HCT116 (cell line): ENCODE measurements around the gene MICAL3. TPM values are rescaled to one million over a fixed set of nuclear protein-coding genes. Genes with fewer than 3 reads are reported as not detected.

Experiments used
- ATAC-seq: fragments of 200-7000 bp; cut with Tn5 transposase; 2 replicates; pipeline ENCODE4 v1.9.1; 2020; ENCODE audit warnings: mild to moderate bottlenecking, moderate library complexity
- BruUV-seq: library from RNA; stranded (reverse); fragments of 400-500 nt; replicated peaks from 2 replicates; lab custom pipeline; 2021; lab: Mats Ljungman, UMichigan
- CTCF ChIA-PET: fragments of 300-600 bp; sonication (Branson Sonifier 250); formaldehyde crosslinking; loops from one replicate; lab custom pipeline; 2021; ENCODE audit warnings: antibody characterized with exemption; lab: Charles Lee
- POLR2A ChIA-PET: fragments of 300-600, 350-600 bp; sonication (Branson Sonifier 250); formaldehyde crosslinking; loops from one replicate; lab custom pipeline; 2021; ENCODE audit warnings: antibody characterized with exemption; lab: Charles Lee
- RAD21 ChIA-PET, 2 experiments: fragments of 300-600 bp; sonication (Branson Sonifier 250); formaldehyde crosslinking; loops; one replicate each; lab custom pipeline; 2023; ENCODE audit warnings: low total read pairs in 2 of 2; ENCODE audit not compliant: uncharacterized antibody in 2 of 2, unreplicated experiment in 2 of 2, low non-redundant PET in 1 of 2; lab: Charles Lee
- DNase-seq: peaks from one replicate; pipeline ENCODE4 v3.0.0-alpha.2; 2010; ENCODE audit warnings: low read depth, low spot score
- H2AFZ ChIP-seq: fragments of 200-600 bp; shearing (Covaris generic), sonication (generic); 2 replicates; pipeline ENCODE4 v1.6.1; 2017; ENCODE audit warnings: low read depth, mixed run types, mixed read lengths, antibody characterized with exemption, low read length; ENCODE audit not compliant: poor library complexity, severe bottlenecking
- H3K27ac ChIP-seq: 2 replicates; pipeline ENCODE4 v1.5.1; 2012; ENCODE audit warnings: low read depth, low read length
- H3K27me3 ChIP-seq: fragments of 200-600 bp; sonication (generic); 2 replicates; pipeline ENCODE4 v1.6.1; 2016; ENCODE audit warnings: mixed run types, low read length, mixed read lengths; ENCODE audit not compliant: insufficient read depth
- H3K36me3 ChIP-seq, 2 experiments: fragments of 200-500 bp in 1 of 2; fragments of 200-600 bp in 1 of 2; sonication (Bioruptor generic) in 1 of 2; sonication (generic) in 1 of 2; 2 replicates each; pipeline versions ENCODE4 v1.5.1 to v1.6.1; 2014 to 2016; ENCODE audit warnings: low read length in 2 of 2, inconsistent platforms in 1 of 2, mixed read lengths in 1 of 2, mixed run types in 1 of 2; ENCODE audit not compliant: insufficient read depth in 2 of 2, control insufficient read depth in 1 of 2
- H3K4me1 ChIP-seq, 2 experiments: fragments of 200-600 bp in 1 of 2; sonication (generic) in 1 of 2; 2 replicates each; pipeline versions ENCODE4 v1.5.1 to v1.6.1; 2012 to 2017; ENCODE audit warnings: low read length in 2 of 2, inconsistent platforms in 1 of 2, mild to moderate bottlenecking in 1 of 2, mixed read lengths in 1 of 2, mixed run types in 1 of 2, moderate library complexity in 1 of 2; ENCODE audit not compliant: insufficient read depth in 2 of 2, control insufficient read depth in 1 of 2
- H3K4me2 ChIP-seq: fragments of 200-600 bp; sonication (generic); 2 replicates; pipeline ENCODE4 v1.6.1; 2017; ENCODE audit warnings: mixed run types, low read length, mixed read lengths
- H3K4me3 ChIP-seq, 2 experiments: fragments of 200-600 bp in 1 of 2; sonication (generic) in 1 of 2; replicated peaks in 1 of 2; 2 replicates each; pipeline ENCODE4 v1.5.1; 2011 to 2016; ENCODE audit warnings: low read length in 2 of 2, control low read depth in 1 of 2, low read depth in 1 of 2, mild to moderate bottlenecking in 1 of 2, mixed read lengths in 1 of 2, mixed run types in 1 of 2
- H3K79me2 ChIP-seq: fragments of 200-600 bp; sonication (generic); 2 replicates; pipeline ENCODE4 v1.6.1; 2017; ENCODE audit warnings: mild to moderate bottlenecking, mixed run types, low read length, moderate library complexity, mixed read lengths; ENCODE audit not compliant: insufficient read depth
- H3K9ac ChIP-seq: fragments of 200-600 bp; sonication (generic); 2 replicates; pipeline ENCODE4 v1.6.1; 2016; ENCODE audit warnings: low read length, mixed read lengths
- H3K9me2 ChIP-seq: fragments of 200-600 bp; sonication (generic), shearing (Covaris generic); 2 replicates; pipeline ENCODE4 v1.6.1; 2017; ENCODE audit warnings: mixed run types, mild to moderate bottlenecking, moderate library complexity; ENCODE audit not compliant: insufficient read depth
- H3K9me3 ChIP-seq, 2 experiments: fragments of 200-500 bp in 1 of 2; fragments of 200-600 bp in 1 of 2; sonication (Bioruptor generic) in 1 of 2; sonication (generic) in 1 of 2; 2 replicates each; pipeline ENCODE4 v1.6.1; 2014 to 2017; ENCODE audit warnings: low read length in 2 of 2, mixed read lengths in 2 of 2, inconsistent platforms in 1 of 2, low read depth in 1 of 2, mild to moderate bottlenecking in 1 of 2, mixed run types in 1 of 2, moderate library complexity in 1 of 2; ENCODE audit not compliant: control insufficient read depth in 1 of 2, insufficient read depth in 1 of 2
- H4K20me1 ChIP-seq: fragments of 200-600 bp; sonication (generic), shearing (Covaris generic); 2 replicates; pipeline ENCODE4 v1.6.1; 2017; ENCODE audit warnings: mixed run types, mild to moderate bottlenecking, moderate library complexity; ENCODE audit not compliant: insufficient read depth
- CBX3 ChIP-seq: IDR thresholded peaks from 2 replicates; pipeline ENCODE4 v1.6.1; 2012; ENCODE audit warnings: low read depth
- EGR1 ChIP-seq: IDR thresholded peaks from 2 replicates; pipeline ENCODE4 v1.6.1; 2012; ENCODE audit warnings: low read depth
- EZH2phosphoT487 ChIP-seq: fragments of 200-600 bp; IDR thresholded peaks from 2 replicates; pipeline ENCODE4 v1.6.1; 2018; ENCODE audit warnings: antibody characterized with exemption, borderline replicate concordance
- TCF7L2 ChIP-seq: IDR thresholded peaks from 2 replicates; pipeline ENCODE4 v1.7.0; 2011; ENCODE audit warnings: borderline replicate concordance, inconsistent platforms; ENCODE audit not compliant: insufficient read depth, insufficient read length; ENCODE audit errors: extremely low read depth
- ZFX ChIP-seq: fragments of 450-650 bp; IDR thresholded peaks from 2 replicates; pipeline ENCODE4 v1.6.1; 2017
- intact Hi-C: fragments of 100-400 bp; cut with micrococcal nuclease; formaldehyde crosslinking; loops from 2 replicates; pipeline ENCODE4 v1.10.0; 2022
- total RNA-seq: library from RNA; stranded (reverse); gene quantifications from one replicate; pipeline ENCODE4 v1.2.1, GENCODE V29; 2021; ENCODE audit not compliant: unreplicated experiment
- TF ChIP-seq, protein P1 (sequence below): IDR thresholded peaks from 2 replicates; pipeline ENCODE4 v1.6.1; 2011; ENCODE audit warnings: mild to moderate bottlenecking, low read length, moderate library complexity; ENCODE audit not compliant: insufficient replicate concordance; ENCODE audit errors: extremely low read depth

The MICAL3 gene
- total RNA-seq, 1 experiment from 2014 or later, result 30.8 TPM

DNA sequence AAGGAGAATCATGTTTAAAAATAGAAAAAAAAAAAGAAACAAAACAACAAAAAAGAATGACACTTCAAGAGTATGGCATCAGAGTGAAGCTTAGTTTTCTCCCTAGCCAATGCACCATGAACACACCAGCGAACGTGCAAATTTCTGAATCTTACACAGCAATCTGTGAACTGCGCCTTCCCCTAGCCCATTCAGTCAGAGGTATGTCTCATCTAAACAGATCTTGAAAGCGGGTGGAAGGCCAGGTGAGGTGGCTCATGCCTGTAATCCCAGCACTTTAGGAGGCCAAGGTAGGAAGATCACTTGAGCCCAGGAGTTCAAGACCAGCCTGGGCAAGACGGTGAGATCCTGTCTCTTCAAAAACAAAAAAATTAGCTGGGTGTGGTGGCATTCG, 113.1 kb downstream of the MICAL3 start:
- no peak overlapping the region for H2AFZ ChIP-seq
- intact Hi-C loops, result no loop called here
- H3K27me3 ChIP-seq, result no peaks in the 10 kb centered on the region
- BruUV-seq, result no TSS peak
- CTCF ChIA-PET, result no interaction called here
- H3K4me1 ChIP-seq, result peaks cover 6 to 34% of the 10 kb centered on the region in 2 experiments; a peak in 3 of 4 replicates
- POLR2A ChIA-PET, result no interaction called here
- H3K27ac ChIP-seq, result no peak overlapping the region
- no peak for TF ChIP-seq EZH2phosphoT487
- TF ChIP-seq, protein P1, sequence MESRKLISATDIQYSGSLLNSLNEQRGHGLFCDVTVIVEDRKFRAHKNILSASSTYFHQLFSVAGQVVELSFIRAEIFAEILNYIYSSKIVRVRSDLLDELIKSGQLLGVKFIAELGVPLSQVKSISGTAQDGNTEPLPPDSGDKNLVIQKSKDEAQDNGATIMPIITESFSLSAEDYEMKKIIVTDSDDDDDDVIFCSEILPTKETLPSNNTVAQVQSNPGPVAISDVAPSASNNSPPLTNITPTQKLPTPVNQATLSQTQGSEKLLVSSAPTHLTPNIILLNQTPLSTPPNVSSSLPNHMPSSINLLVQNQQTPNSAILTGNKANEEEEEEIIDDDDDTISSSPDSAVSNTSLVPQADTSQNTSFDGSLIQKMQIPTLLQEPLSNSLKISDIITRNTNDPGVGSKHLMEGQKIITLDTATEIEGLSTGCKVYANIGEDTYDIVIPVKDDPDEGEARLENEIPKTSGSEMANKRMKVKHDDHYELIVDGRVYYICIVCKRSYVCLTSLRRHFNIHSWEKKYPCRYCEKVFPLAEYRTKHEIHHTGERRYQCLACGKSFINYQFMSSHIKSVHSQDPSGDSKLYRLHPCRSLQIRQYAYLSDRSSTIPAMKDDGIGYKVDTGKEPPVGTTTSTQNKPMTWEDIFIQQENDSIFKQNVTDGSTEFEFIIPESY, result no peak
- TF ChIP-seq TCF7L2, result no peak
- TF ChIP-seq EGR1, result no peak
- TF ChIP-seq ZFX, result no peak
- no peak for TF ChIP-seq CBX3
- DNase-seq (no peak), ATAC-seq (no peak)
- no peaks in the 10 kb centered on the region for H3K9me3 ChIP-seq
- H3K9me2 ChIP-seq, result no peaks in the 10 kb centered on the region
- RAD21 ChIA-PET, result no interaction called here
- peaks cover 88% of the 10 kb centered on the region for H3K79me2 ChIP-seq
- H4K20me1 ChIP-seq, result no peaks in the 10 kb centered on the region; the same call in 1 of the 2 replicates
- no peak overlapping the region; the same call in 1 of the 2 replicates for H3K4me2 ChIP-seq
- no peak overlapping the region for H3K4me3 ChIP-seq
- no peaks in the 10 kb centered on the region; a peak in 1 of 4 replicates for H3K36me3 ChIP-seq
- H3K9ac ChIP-seq, result no peak overlapping the region
